K562 (cell line): ENCODE data around the gene SLC12A1. TPM values are rescaled to one million over a fixed set of nuclear protein-coding genes. Genes with fewer than 3 reads are reported as not detected.

Experiments
- BACH1 ChIP-seq: fragments of 200-800 bp; sonication (Bioruptor generic); IDR thresholded peaks from 2 replicates; pipeline ENCODE4 v1.6.1; 2016; ENCODE audit warnings: missing genetic modification characterization, missing compliant biosample characterization
- FOXA1 ChIP-seq: fragments of 450-650 bp; IDR thresholded peaks from 2 replicates; pipeline ENCODE4 v1.6.1; 2016; ENCODE audit warnings: mild to moderate bottlenecking, borderline replicate concordance
- GMEB1 ChIP-seq: fragments of 250-450 bp; sonication (Bioruptor Pico); IDR thresholded peaks from 2 replicates; pipeline ENCODE4 v1.4.0; 2020; ENCODE audit warnings: mild to moderate bottlenecking
- HIVEP1 ChIP-seq: fragments of 250-450 bp; sonication (Bioruptor Pico); IDR thresholded peaks from 2 replicates; pipeline ENCODE4 v1.4.0; 2020; ENCODE audit warnings: mild to moderate bottlenecking
- HMG20B ChIP-seq: fragments of 250-450 bp; sonication (Bioruptor Pico); IDR thresholded peaks from 2 replicates; pipeline ENCODE4 v1.5.0; 2021; ENCODE audit warnings: mild to moderate bottlenecking
- IRF1 ChIP-seq: sonication (generic); formaldehyde crosslinking; IDR thresholded peaks from 2 replicates; pipeline ENCODE4 v1.8.0; 2022; ENCODE audit warnings: missing genetic modification reagents, mild to moderate bottlenecking, borderline replicate concordance
- NCOA2 ChIP-seq, 2 experiments: fragments of 450-650 bp; IDR thresholded peaks; 2 replicates each; pipeline ENCODE4 v1.6.1; 2018; ENCODE audit warnings: mild to moderate bottlenecking in 2 of 2, moderate library complexity in 1 of 2; ENCODE audit not compliant: partially characterized antibody in 2 of 2
- NR2F6 ChIP-seq: fragments of 450-650 bp; formaldehyde crosslinking; IDR thresholded peaks from 2 replicates; pipeline ENCODE4 v1.4.0; 2020; ENCODE audit warnings: mild to moderate bottlenecking
- PCBP2 ChIP-seq: fragments of 200-400 bp; formaldehyde crosslinking; IDR thresholded peaks from 2 replicates; pipeline ENCODE4 v1.6.1; 2018; ENCODE audit warnings: low read length, low read depth, mild to moderate bottlenecking, moderate library complexity; ENCODE audit not compliant: poor library complexity, severe bottlenecking
- PHB ChIP-seq: fragments of 250-450 bp; sonication (Bioruptor Pico); IDR thresholded peaks from 2 replicates; pipeline ENCODE4 v1.5.0; 2021
- PML ChIP-seq: IDR thresholded peaks from 2 replicates; pipeline ENCODE4 v1.6.1; 2012; ENCODE audit warnings: low read length, inconsistent platforms
- POLR2A ChIP-seq: fragments of 450-650 bp; conservative IDR thresholded peaks from 2 replicates; pipeline ENCODE4 v1.6.1; 2016
- SIX5 ChIP-seq, 2 experiments: IDR thresholded peaks; 2 replicates each; pipeline ENCODE4 v1.6.1; 2011; ENCODE audit warnings: low read length in 2 of 2, borderline replicate concordance in 1 of 2, low read depth in 1 of 2, mild to moderate bottlenecking in 1 of 2, moderate library complexity in 1 of 2; ENCODE audit not compliant: insufficient read depth in 1 of 2
- SREBF2 ChIP-seq: sonication (generic); formaldehyde crosslinking; IDR thresholded peaks from 2 replicates; pipeline ENCODE4 v1.4.0; 2020; ENCODE audit warnings: mild to moderate bottlenecking, missing genetic modification reagents
- SRF ChIP-seq, 2 experiments: fragments of 250-450, 450-650 bp in 1 of 2; sonication (Bioruptor Pico) in 1 of 2; sonication (generic) in 1 of 2; formaldehyde crosslinking; IDR thresholded peaks; 2 replicates each; pipeline versions ENCODE4 v1.5.0 to v1.5.1; 2020 to 2022; ENCODE audit warnings: mild to moderate bottlenecking in 1 of 2, missing genetic modification reagents in 1 of 2
- SRSF9 ChIP-seq: fragments of 200-400 bp; formaldehyde crosslinking; IDR thresholded peaks from 2 replicates; pipeline ENCODE4 v1.6.1; 2017; ENCODE audit warnings: low read depth, low read length, borderline replicate concordance
- TEAD2 ChIP-seq: fragments of 450-650 bp; IDR thresholded peaks from 2 replicates; pipeline ENCODE4 v1.6.1; 2016; ENCODE audit warnings: missing genetic modification characterization, control low read depth, missing compliant biosample characterization
- TEAD4 ChIP-seq, 2 experiments: sonication (generic) in 1 of 2; formaldehyde crosslinking in 1 of 2; IDR thresholded peaks; 2 replicates each; pipeline versions ENCODE4 v1.6.1 to v1.8.0; 2012 to 2022; ENCODE audit warnings: borderline replicate concordance in 1 of 2, inconsistent platforms in 1 of 2, low read length in 1 of 2, mild to moderate bottlenecking in 1 of 2, missing genetic modification reagents in 1 of 2
- USF1 ChIP-seq: sonication (generic); formaldehyde crosslinking; IDR thresholded peaks from 2 replicates; pipeline ENCODE4 v1.9.0; 2022; ENCODE audit warnings: mild to moderate bottlenecking, missing genetic modification reagents
- ZBTB33 ChIP-seq: sonication (generic); formaldehyde crosslinking; IDR thresholded peaks from 2 replicates; pipeline ENCODE4 v1.8.1; 2023; ENCODE audit warnings: mild to moderate bottlenecking, missing genetic modification reagents
- ZNF197 ChIP-seq: fragments of 200-800 bp; sonication (Bioruptor generic); IDR thresholded peaks from 2 replicates; pipeline ENCODE4 v1.6.1; 2016; ENCODE audit warnings: low read depth, missing genetic modification characterization, missing compliant biosample characterization
- ZNF785 ChIP-seq: fragments of 250-450 bp; sonication (Bioruptor Pico); IDR thresholded peaks from 2 replicates; pipeline ENCODE4 v1.4.0; 2020; ENCODE audit warnings: mild to moderate bottlenecking
- ZSCAN29 ChIP-seq: fragments of 450-650 bp; IDR thresholded peaks from 2 replicates; pipeline ENCODE4 v1.6.1; 2017
- polyA plus RNA-seq, 8 experiments: library from polyadenylated mRNA; depleted of rRNA in 4 of 8; stranded (reverse) in 5 of 8; unstranded in 3 of 8; fragments of >200 nt; fragmentation: Nextera tagmentation in 2 of 8; fragmentation: Illumina TruSeq in 1 of 8; extraction: Ambion mirVana in 2 of 8; extraction: Trizol in 1 of 8; gene quantifications; 2 replicates each; pipeline versions ENCODE4 v1.2.1 to v1.2.3, GENCODE V29; 2011 to 2014; ENCODE audit warnings: inconsistent platforms in 1 of 8, missing spikeins in 1 of 8
- total RNA-seq, 7 experiments: library from RNA; depleted of rRNA in 6 of 7; stranded (reverse); fragments of >200 nt in 6 of 7; fragmentation: Illumina TruSeq in 2 of 7; extraction: Trizol in 2 of 7; gene quantifications; 2 replicates each; pipeline versions ENCODE4 v1.2.1 to v1.2.3, GENCODE V29; 2011 to 2021; ENCODE audit warnings: low replicate concordance in 1 of 7

SLC12A1 gene
- total and polyA plus RNA-seq, 9 of the 15 experiments (the other 6 are each of a cell fraction or from before 2014, with no cell fraction given), result not detected

- TF ChIP-seq GMEB1 (0 out of 2 replicates have a peak, but pooled peaks have one; percentile 34), ZNF785 (CRISPR knock-in tag) (no peak), SREBF2 (CRISPR knock-in tag) (no peak), SRF (CRISPR knock-in tag; IDR thresholded peaks at IDR 0.05) (peak in 1 of 2 experiments; percentile 28; a peak in 1 of 4 replicates), NR2F6 (no peak), ZSCAN29 (no peak), IRF1 (CRISPR knock-in tag) (no peak), FOXA1 (no peak), HIVEP1 (CRISPR knock-in tag) (peak; percentile 90; the same call in 1 of the 2 replicates), NCOA2 (IDR thresholded peaks at IDR 0.05; ENCODE audit: partially characterized antibody in 2 of 2) (no peak), PCBP2 (no peak), BACH1 (tag) (no peak), ZBTB33 (CRISPR knock-in tag) (no peak), PML (peak; percentile 27; the same call in 1 of the 2 replicates), TEAD4 (IDR thresholded peaks at IDR 0.05; ENCODE audit: low read length) (0 out of 2 replicates have a peak, but pooled peaks have one; percentile 3), TEAD4 (CRISPR knock-in tag; IDR thresholded peaks at IDR 0.05; ENCODE audit: borderline replicate concordance) (no peak), ZNF197 (CRISPR knock-in tag) (no peak), SIX5 (IDR thresholded peaks at IDR 0.05; ENCODE audit: borderline replicate concordance in 1 of 2, insufficient read depth in 1 of 2, low read depth in 1 of 2, low read length in 2 of 2) (no peak), PHB (CRISPR knock-in tag) (0 out of 2 replicates have a peak, but pooled peaks have one; percentile 50), SRSF9 (no peak), POLR2A (peak; percentile 86), USF1 (CRISPR knock-in tag) (no peak), TEAD2 (no peak), HMG20B (CRISPR knock-in tag) (no peak)
These were observed 125.0 kb downstream of the SLC12A1 start, which contains the start of gene DUT (continued) for GRCh38 chr15:48330855-48331795.
